Measurements from ENCODE around the gene GPAT3. TPM values are rescaled to one million over a fixed set of nuclear protein-coding genes. Genes with fewer than 3 reads are reported as not detected.

Gene GPAT3
- total RNA-seq, 1 experiment from 2014 or later, result 29.1 TPM

DNA sequence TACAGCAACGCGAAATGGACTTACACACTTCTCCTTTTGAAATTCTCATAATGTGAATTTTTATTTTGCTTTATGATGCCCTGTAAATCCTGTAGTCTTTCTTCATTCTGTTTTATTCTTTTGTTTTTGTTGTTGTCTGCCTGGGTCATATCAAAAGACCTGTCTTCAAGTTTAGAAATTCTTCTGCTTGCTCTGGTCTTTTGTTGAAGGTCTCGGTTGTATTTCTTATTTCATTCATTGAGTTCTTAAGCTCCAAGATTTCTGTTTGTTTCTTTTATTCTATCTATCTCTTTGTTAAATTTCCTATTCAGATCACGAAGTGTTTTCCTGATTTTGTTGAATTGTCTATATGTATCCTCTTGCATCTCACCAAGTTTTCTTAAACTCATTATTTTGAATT is 78.1 kb downstream of the GPAT3 start:
- Histone ChIP-seq H3K9me3 (ENCODE audit: insufficient read depth, low read depth) (no peaks in the 10 kb centered on the region), H3F3A (ENCODE audit: insufficient read depth, low read depth) (peaks cover 5% of the 10 kb centered on the region), H3K4me3 (no peak overlapping the region), H3K4me2 (no peak overlapping the region), H3K4me1 (replicated peaks; ENCODE audit: insufficient read depth) (peaks cover 16% of the 10 kb centered on the region), H3K27me3 (ENCODE audit: insufficient read depth, low read depth) (no peaks in the 10 kb centered on the region), H3K27ac (no peak overlapping the region), H4K20me1 (ENCODE audit: insufficient read depth) (no peaks in the 10 kb centered on the region), H3K36me3 (ENCODE audit: low read depth) (no peaks in the 10 kb centered on the region), H2AFZ (no peak overlapping the region), H3K79me2 (ENCODE audit: low read depth) (no peaks in the 10 kb centered on the region), H3K9me2 (ENCODE audit: insufficient read depth) (no peaks in the 10 kb centered on the region)
- intact Hi-C loops (cut with micrococcal nuclease; ENCODE audit: unreplicated experiment), result no loop called here
- ChIA-PET CTCF (no interaction called here), POLR2A (ENCODE audit: unreplicated experiment) (no interaction called here)
- no TSS peak for BruUV-seq (replicated peaks)
- TF ChIP-seq EZH2 (IDR thresholded peaks at IDR 0.05; ENCODE audit: low read depth), result no peak
- no peak for DNase-seq

DNA sequence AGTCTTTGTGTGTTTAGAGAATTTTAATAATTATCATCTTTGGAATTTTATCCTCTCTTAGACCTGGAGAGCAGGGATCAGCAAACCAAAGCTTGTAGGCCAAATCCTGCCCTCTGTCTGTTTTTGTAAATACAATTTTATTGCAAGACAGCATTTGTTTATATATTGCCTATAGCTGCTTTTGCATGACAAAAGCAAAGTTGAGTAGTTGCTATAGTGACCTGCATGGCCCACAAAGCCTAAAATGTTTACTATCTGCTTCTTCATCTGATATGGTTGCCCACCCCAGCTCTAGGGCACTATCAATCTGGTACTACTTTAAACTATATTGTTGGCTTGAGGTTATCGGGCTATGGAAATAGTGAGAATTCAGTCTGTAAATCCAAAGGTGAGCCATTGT is 80.3 kb downstream of the GPAT3 start:
- H3K4me3 ChIP-seq, result no peak overlapping the region
- DNase-seq, result no peak
- ChIA-PET CTCF (no interaction called here), POLR2A (ENCODE audit: unreplicated experiment) (interaction anchor here (0.5 kb wide), 1 partner anchor 22 kb away, joined by 5 read pairs; no protein-coding TSS in a partner anchor)
- no peaks in the 10 kb centered on the region for H4K20me1 ChIP-seq (ENCODE audit: insufficient read depth)
- H3K27me3 ChIP-seq (ENCODE audit: insufficient read depth, low read depth), result no peaks in the 10 kb centered on the region
- H3K79me2 ChIP-seq (ENCODE audit: low read depth), result no peaks in the 10 kb centered on the region
- H3K9me3 ChIP-seq (ENCODE audit: insufficient read depth, low read depth), result no peaks in the 10 kb centered on the region
- H3K27ac ChIP-seq, result no peak overlapping the region
- no TSS peak for BruUV-seq (replicated peaks)
- no peaks in the 10 kb centered on the region for H3K9me2 ChIP-seq (ENCODE audit: insufficient read depth)
- H3K4me1 ChIP-seq (replicated peaks; ENCODE audit: insufficient read depth), result peaks cover 30% of the 10 kb centered on the region
- H2AFZ ChIP-seq, result no peak overlapping the region
- no peaks in the 10 kb centered on the region for H3K36me3 ChIP-seq (ENCODE audit: low read depth)
- no peak overlapping the region for H3K4me2 ChIP-seq
- intact Hi-C loops (cut with micrococcal nuclease; ENCODE audit: unreplicated experiment), result loop anchor here (5.0 kb wide), 2 partner anchors 79 to 839 kb away; partner anchors contain the start of gene GPAT3
- H3F3A ChIP-seq (ENCODE audit: insufficient read depth, low read depth), result peaks cover 15% of the 10 kb centered on the region
- TF ChIP-seq, protein P1, sequence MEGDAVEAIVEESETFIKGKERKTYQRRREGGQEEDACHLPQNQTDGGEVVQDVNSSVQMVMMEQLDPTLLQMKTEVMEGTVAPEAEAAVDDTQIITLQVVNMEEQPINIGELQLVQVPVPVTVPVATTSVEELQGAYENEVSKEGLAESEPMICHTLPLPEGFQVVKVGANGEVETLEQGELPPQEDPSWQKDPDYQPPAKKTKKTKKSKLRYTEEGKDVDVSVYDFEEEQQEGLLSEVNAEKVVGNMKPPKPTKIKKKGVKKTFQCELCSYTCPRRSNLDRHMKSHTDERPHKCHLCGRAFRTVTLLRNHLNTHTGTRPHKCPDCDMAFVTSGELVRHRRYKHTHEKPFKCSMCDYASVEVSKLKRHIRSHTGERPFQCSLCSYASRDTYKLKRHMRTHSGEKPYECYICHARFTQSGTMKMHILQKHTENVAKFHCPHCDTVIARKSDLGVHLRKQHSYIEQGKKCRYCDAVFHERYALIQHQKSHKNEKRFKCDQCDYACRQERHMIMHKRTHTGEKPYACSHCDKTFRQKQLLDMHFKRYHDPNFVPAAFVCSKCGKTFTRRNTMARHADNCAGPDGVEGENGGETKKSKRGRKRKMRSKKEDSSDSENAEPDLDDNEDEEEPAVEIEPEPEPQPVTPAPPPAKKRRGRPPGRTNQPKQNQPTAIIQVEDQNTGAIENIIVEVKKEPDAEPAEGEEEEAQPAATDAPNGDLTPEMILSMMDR (conservative IDR thresholded peaks at IDR 0.05), result no peak
- no peak for TF ChIP-seq EZH2 (IDR thresholded peaks at IDR 0.05; ENCODE audit: low read depth)

DNA sequence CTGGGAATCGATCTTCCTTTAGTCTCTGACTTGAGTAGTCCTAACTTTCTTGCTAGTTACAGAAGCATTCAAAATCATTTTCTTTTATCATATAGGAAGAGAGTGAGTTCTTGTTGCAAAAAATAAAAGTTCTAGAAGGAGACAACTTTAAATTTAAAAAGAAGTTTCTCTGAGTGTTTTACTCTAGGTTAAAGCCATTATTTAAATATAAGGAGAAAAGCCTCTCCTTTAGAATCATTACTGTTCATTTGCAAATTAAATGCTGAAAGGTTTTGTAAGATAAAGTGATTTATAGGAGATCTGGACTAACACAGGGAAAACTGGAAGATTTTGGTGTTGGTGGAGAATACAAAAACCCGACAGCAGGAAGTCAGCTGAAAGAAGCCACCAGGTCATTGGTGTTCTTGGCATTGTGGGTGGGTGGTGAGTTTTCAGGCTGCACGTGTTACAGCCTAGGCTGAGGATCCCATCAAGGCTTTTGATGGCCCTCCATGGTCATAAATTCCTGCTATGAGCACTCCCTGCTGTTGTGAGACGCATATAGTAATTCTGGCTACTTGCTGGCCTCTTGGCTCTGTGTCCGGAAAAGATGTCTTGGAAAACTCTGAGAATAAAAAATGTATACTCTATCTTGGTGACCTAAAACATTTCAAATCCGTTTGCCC is 81.6 kb downstream of the GPAT3 start:
- no peaks in the 10 kb centered on the region for H4K20me1 ChIP-seq (ENCODE audit: insufficient read depth)
- TF ChIP-seq EZH2 (IDR thresholded peaks at IDR 0.05; ENCODE audit: low read depth), result no peak
- TF ChIP-seq, protein P1 (conservative IDR thresholded peaks at IDR 0.05), result no peak
- H2AFZ ChIP-seq, result no peak overlapping the region
- no peaks in the 10 kb centered on the region for H3K27me3 ChIP-seq (ENCODE audit: insufficient read depth, low read depth)
- no peak for DNase-seq
- POLR2A ChIA-PET (ENCODE audit: unreplicated experiment), result interaction anchor here (0.5 kb wide), 1 partner anchor 915 kb away, joined by 4 read pairs; no protein-coding TSS in a partner anchor
- H3K4me2 ChIP-seq, result no peak overlapping the region; the same call in 1 of the 2 replicates
- no TSS peak for BruUV-seq (replicated peaks)
- H3K27ac ChIP-seq, result peak overlapping the region; percentile 80
- CTCF ChIA-PET, result no interaction called here
- peaks cover 30% of the 10 kb centered on the region for H3K4me1 ChIP-seq (replicated peaks; ENCODE audit: insufficient read depth)
- no peaks in the 10 kb centered on the region for H3K9me3 ChIP-seq (ENCODE audit: insufficient read depth, low read depth)
- H3F3A ChIP-seq (ENCODE audit: insufficient read depth, low read depth), result peaks cover 15% of the 10 kb centered on the region
- no peaks in the 10 kb centered on the region for H3K9me2 ChIP-seq (ENCODE audit: insufficient read depth)
- no peaks in the 10 kb centered on the region for H3K36me3 ChIP-seq (ENCODE audit: low read depth)
- H3K79me2 ChIP-seq (ENCODE audit: low read depth), result no peaks in the 10 kb centered on the region
- no peak overlapping the region for H3K4me3 ChIP-seq
- intact Hi-C loops (cut with micrococcal nuclease; ENCODE audit: unreplicated experiment), result loop anchor here (1.0 to 5.0 kb wide), 4 partner anchors 47 to 840 kb away; partner anchors contain the start of gene GPAT3

Data from PC-9 (cell line).